GM12864 (cell line): ENCODE results near the gene NPY2R.

Experiments used
- DNase-seq: peaks from one replicate; pipeline ENCODE4 v3.0.0-alpha.2; 2011; ENCODE audit warnings: low read depth
- H3K4me3 ChIP-seq: 2 replicates; pipeline ENCODE4 v1.5.1; 2011; ENCODE audit warnings: mild to moderate bottlenecking, low read depth, low read length, control low read depth
- TF ChIP-seq, protein P1 (sequence below): IDR thresholded peaks from 2 replicates; pipeline ENCODE4 v1.5.1; 2011; ENCODE audit warnings: low read depth, mild to moderate bottlenecking, moderate library complexity, low read length, control low read depth, inconsistent platforms; ENCODE audit errors: missing control alignments

Gene NPY2R

DNA sequence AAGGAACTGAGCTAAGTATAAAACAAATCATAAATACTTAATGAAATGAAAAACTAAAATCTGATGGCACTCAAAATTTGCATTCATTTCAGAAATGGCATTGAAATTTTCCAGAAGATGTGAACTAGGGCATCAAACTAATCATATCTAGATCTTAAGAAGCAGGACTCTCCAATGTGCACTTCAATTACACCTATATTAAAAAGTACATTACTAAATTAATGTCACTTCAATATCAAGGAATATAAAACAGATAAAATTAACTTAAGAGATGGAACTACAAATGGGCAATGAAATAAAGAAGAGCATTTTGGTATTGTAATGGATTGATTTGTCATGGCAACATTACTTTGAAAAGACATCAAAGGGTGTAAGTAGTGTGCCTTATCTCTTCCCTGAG lies 20.3 kb downstream of the NPY2R start:
- TF ChIP-seq, protein P1, sequence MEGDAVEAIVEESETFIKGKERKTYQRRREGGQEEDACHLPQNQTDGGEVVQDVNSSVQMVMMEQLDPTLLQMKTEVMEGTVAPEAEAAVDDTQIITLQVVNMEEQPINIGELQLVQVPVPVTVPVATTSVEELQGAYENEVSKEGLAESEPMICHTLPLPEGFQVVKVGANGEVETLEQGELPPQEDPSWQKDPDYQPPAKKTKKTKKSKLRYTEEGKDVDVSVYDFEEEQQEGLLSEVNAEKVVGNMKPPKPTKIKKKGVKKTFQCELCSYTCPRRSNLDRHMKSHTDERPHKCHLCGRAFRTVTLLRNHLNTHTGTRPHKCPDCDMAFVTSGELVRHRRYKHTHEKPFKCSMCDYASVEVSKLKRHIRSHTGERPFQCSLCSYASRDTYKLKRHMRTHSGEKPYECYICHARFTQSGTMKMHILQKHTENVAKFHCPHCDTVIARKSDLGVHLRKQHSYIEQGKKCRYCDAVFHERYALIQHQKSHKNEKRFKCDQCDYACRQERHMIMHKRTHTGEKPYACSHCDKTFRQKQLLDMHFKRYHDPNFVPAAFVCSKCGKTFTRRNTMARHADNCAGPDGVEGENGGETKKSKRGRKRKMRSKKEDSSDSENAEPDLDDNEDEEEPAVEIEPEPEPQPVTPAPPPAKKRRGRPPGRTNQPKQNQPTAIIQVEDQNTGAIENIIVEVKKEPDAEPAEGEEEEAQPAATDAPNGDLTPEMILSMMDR, result no peak
- no peak for DNase-seq
- no peak overlapping the region for H3K4me3 ChIP-seq

DNA sequence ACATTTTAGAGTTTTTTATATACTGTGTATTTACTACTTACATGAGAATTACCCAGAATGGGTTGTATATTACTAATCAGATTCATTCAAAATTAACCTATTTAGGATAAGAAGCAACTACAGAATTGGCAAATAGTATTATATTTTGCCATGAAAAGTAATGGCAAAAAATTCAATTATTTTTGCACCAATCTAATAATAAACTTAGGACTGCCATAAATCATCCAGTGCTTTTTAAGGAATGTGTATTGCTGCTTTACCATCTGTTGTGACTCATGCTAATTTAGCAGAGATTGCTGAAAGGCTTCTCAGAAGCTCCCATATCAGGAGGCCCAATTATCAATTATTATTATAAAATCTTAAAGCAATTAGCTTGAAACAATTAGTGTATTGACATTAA lies 24.0 kb downstream of the NPY2R start:
- H3K4me3 ChIP-seq, result no peak overlapping the region
- no peak for DNase-seq
- TF ChIP-seq, protein P1, result no peak

DNA sequence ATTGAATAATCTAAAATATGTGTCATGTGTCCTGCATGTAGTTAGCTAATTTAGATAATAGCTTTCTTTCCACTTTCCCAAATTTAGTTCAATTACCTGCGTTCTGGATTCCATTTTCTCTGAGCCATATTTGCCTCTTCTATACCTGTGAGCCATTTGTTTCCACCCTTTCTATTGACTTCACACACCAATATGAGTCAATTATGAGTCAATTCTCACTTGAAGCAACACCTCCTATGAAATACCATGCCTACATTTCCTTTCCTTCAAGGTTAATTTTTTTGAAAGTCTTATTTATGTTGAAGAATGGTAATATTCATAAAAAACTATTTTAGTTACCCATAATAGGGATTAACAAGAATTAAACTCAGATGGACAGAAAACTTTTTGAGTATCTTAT lies 25.8 kb downstream of the NPY2R start:
- no peak for DNase-seq
- H3K4me3 ChIP-seq, result no peak overlapping the region
- TF ChIP-seq, protein P1, result no peak

- no peak overlapping the region for H3K4me3 ChIP-seq
- no peak for DNase-seq
- TF ChIP-seq, protein P1, result no peak
Measured at GRCh38 chr4:155237567-155237966, 29.1 kb downstream of the NPY2R start.

- H3K4me3 ChIP-seq, result no peak overlapping the region
- DNase-seq, result no peak
- TF ChIP-seq, protein P1, result no peak
Measured at GRCh38 chr4:155241225-155241624, 32.8 kb downstream of the NPY2R start.

DNA sequence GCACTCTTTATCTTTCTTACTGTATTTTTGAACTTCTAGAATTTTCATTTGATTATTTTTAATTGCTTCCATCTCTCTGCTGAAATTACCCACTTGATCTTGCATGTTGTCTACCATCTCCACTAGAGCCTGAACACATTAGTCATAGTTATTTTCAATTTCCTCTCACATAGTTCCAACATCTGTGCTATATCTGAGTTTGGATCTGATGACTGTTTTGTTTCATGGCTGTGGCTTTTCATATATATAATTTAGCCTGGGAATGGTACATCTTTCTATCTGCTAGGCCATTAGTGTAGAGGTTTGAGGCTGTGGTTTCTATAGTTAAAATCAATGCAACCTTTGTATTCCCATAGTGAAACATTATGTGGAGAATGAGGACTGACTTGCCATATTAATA lies 33.2 kb downstream of the NPY2R start:
- no peak overlapping the region for H3K4me3 ChIP-seq
- no peak for DNase-seq
- TF ChIP-seq, protein P1, result no peak

- TF ChIP-seq, protein P1, result no peak
- no peak for DNase-seq
- no peak overlapping the region for H3K4me3 ChIP-seq
Measured at GRCh38 chr4:155245105-155245504, 36.7 kb downstream of the NPY2R start.
